SK-N-SH (cell line): ENCODE measurements around the gene CES1.

Experiments
- EP300 ChIP-seq, 2 experiments: IDR thresholded peaks; 2 replicates each; pipeline versions ENCODE4 v1.4.0 to v1.6.1; 2012; ENCODE audit warnings: borderline replicate concordance in 1 of 2, low read depth in 1 of 2, low read length in 1 of 2
- MEF2A ChIP-seq: IDR thresholded peaks from 2 replicates; pipeline ENCODE4 v1.4.0; 2012; ENCODE audit warnings: low read depth, borderline replicate concordance
- MXI1 ChIP-seq: IDR thresholded peaks from 2 replicates; pipeline ENCODE4 v1.6.1; 2012; ENCODE audit warnings: mild to moderate bottlenecking, low read depth, low read length, improper control_type of control experiment
- RXRA ChIP-seq: IDR thresholded peaks from 2 replicates; pipeline ENCODE4 v1.4.0; 2012; ENCODE audit warnings: low read depth, mild to moderate bottlenecking, borderline replicate concordance
- SMC3 ChIP-seq: IDR thresholded peaks from 2 replicates; pipeline ENCODE4 v1.6.1; 2012; ENCODE audit warnings: low read depth, low read length, improper control_type of control experiment
- TAF1 ChIP-seq: IDR thresholded peaks from 2 replicates; pipeline ENCODE4 v1.6.1; 2012; ENCODE audit warnings: low read depth, mild to moderate bottlenecking, low read length, moderate library complexity, borderline replicate concordance
- TF ChIP-seq, protein P1 (sequence below): IDR thresholded peaks from 2 replicates; pipeline ENCODE4 v1.4.0; 2012; ENCODE audit warnings: low read depth, borderline replicate concordance
- TF ChIP-seq, protein P2 (sequence below): IDR thresholded peaks from 2 replicates; pipeline ENCODE4 v1.6.1; 2012; ENCODE audit warnings: mild to moderate bottlenecking, low read depth, low read length, moderate library complexity
- TF ChIP-seq, protein P3 (sequence below): IDR thresholded peaks from 2 replicates; pipeline ENCODE4 v1.4.0; 2012; ENCODE audit warnings: low read depth
- TF ChIP-seq, protein P4 (sequence below): fragments of 200-600 bp; sonication (generic); IDR thresholded peaks from 2 replicates; pipeline ENCODE4 v1.6.1; 2017; ENCODE audit warnings: antibody characterized with exemption, mild to moderate bottlenecking, moderate library complexity
- TF ChIP-seq, protein P5 (sequence below): fragments of 150-350 bp; IDR thresholded peaks from 2 replicates; pipeline ENCODE4 v1.6.1; 2016; ENCODE audit warnings: mild to moderate bottlenecking, low read depth, low read length

- TF ChIP-seq, protein P1, sequence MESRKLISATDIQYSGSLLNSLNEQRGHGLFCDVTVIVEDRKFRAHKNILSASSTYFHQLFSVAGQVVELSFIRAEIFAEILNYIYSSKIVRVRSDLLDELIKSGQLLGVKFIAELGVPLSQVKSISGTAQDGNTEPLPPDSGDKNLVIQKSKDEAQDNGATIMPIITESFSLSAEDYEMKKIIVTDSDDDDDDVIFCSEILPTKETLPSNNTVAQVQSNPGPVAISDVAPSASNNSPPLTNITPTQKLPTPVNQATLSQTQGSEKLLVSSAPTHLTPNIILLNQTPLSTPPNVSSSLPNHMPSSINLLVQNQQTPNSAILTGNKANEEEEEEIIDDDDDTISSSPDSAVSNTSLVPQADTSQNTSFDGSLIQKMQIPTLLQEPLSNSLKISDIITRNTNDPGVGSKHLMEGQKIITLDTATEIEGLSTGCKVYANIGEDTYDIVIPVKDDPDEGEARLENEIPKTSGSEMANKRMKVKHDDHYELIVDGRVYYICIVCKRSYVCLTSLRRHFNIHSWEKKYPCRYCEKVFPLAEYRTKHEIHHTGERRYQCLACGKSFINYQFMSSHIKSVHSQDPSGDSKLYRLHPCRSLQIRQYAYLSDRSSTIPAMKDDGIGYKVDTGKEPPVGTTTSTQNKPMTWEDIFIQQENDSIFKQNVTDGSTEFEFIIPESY, result no peak
- no peak for TF ChIP-seq EP300 (IDR thresholded peaks at IDR 0.05; ENCODE audit: borderline replicate concordance in 1 of 2, low read depth in 1 of 2, low read length in 1 of 2)
- no peak for TF ChIP-seq RXRA
- TF ChIP-seq, protein P2, sequence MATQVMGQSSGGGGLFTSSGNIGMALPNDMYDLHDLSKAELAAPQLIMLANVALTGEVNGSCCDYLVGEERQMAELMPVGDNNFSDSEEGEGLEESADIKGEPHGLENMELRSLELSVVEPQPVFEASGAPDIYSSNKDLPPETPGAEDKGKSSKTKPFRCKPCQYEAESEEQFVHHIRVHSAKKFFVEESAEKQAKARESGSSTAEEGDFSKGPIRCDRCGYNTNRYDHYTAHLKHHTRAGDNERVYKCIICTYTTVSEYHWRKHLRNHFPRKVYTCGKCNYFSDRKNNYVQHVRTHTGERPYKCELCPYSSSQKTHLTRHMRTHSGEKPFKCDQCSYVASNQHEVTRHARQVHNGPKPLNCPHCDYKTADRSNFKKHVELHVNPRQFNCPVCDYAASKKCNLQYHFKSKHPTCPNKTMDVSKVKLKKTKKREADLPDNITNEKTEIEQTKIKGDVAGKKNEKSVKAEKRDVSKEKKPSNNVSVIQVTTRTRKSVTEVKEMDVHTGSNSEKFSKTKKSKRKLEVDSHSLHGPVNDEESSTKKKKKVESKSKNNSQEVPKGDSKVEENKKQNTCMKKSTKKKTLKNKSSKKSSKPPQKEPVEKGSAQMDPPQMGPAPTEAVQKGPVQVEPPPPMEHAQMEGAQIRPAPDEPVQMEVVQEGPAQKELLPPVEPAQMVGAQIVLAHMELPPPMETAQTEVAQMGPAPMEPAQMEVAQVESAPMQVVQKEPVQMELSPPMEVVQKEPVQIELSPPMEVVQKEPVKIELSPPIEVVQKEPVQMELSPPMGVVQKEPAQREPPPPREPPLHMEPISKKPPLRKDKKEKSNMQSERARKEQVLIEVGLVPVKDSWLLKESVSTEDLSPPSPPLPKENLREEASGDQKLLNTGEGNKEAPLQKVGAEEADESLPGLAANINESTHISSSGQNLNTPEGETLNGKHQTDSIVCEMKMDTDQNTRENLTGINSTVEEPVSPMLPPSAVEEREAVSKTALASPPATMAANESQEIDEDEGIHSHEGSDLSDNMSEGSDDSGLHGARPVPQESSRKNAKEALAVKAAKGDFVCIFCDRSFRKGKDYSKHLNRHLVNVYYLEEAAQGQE, result no peak
- TF ChIP-seq, protein P3, sequence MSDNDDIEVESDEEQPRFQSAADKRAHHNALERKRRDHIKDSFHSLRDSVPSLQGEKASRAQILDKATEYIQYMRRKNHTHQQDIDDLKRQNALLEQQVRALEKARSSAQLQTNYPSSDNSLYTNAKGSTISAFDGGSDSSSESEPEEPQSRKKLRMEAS, result no peak
- TF ChIP-seq, protein P4, sequence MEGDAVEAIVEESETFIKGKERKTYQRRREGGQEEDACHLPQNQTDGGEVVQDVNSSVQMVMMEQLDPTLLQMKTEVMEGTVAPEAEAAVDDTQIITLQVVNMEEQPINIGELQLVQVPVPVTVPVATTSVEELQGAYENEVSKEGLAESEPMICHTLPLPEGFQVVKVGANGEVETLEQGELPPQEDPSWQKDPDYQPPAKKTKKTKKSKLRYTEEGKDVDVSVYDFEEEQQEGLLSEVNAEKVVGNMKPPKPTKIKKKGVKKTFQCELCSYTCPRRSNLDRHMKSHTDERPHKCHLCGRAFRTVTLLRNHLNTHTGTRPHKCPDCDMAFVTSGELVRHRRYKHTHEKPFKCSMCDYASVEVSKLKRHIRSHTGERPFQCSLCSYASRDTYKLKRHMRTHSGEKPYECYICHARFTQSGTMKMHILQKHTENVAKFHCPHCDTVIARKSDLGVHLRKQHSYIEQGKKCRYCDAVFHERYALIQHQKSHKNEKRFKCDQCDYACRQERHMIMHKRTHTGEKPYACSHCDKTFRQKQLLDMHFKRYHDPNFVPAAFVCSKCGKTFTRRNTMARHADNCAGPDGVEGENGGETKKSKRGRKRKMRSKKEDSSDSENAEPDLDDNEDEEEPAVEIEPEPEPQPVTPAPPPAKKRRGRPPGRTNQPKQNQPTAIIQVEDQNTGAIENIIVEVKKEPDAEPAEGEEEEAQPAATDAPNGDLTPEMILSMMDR, result no peak
- TF ChIP-seq SMC3, result no peak
- no peak for TF ChIP-seq TAF1
- TF ChIP-seq MXI1, result no peak
- no peak for TF ChIP-seq MEF2A
- TF ChIP-seq, protein P5, sequence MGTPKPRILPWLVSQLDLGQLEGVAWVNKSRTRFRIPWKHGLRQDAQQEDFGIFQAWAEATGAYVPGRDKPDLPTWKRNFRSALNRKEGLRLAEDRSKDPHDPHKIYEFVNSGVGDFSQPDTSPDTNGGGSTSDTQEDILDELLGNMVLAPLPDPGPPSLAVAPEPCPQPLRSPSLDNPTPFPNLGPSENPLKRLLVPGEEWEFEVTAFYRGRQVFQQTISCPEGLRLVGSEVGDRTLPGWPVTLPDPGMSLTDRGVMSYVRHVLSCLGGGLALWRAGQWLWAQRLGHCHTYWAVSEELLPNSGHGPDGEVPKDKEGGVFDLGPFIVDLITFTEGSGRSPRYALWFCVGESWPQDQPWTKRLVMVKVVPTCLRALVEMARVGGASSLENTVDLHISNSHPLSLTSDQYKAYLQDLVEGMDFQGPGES, result no peak
Observed at GRCh38 chr16:55830658-55831294, 2.1 kb downstream of the CES1 start.
